Measurements from ENCODE around the gene ANKAR.

Gene ANKAR

GRCh38 chr2:189674374-189675112, at the start of gene ANKAR:
ANKAR (plus strand) TSS chr2:189674670; CDS start chr2:189676491, 1,821 bp downstream.
- peak within 1 kb of the TSS; percentile 93 for H3K27ac ChIP-seq
- TF ChIP-seq CTCF (conservative IDR thresholded peaks at IDR 0.05) (peak; percentile 96), ZFX (IDR thresholded peaks at IDR 0.05) (peak; percentile 89)

GRCh38 chr2:189625636-189626035, 48.8 kb upstream of the ANKAR start:
- TF ChIP-seq ZFX (IDR thresholded peaks at IDR 0.05), result no peak
- TF ChIP-seq CTCF (conservative IDR thresholded peaks at IDR 0.05), result no peak
- no peak overlapping the region for H3K27ac ChIP-seq

- H3K27ac ChIP-seq, result no peak overlapping the region
- TF ChIP-seq ZFX (IDR thresholded peaks at IDR 0.05) (no peak), CTCF (conservative IDR thresholded peaks at IDR 0.05) (no peak)
These were observed 46.7 kb upstream of the ANKAR start for GRCh38 chr2:189627789-189628188.

GRCh38 chr2:189628817-189629530, 45.5 kb upstream of the ANKAR start:
- no peak overlapping the region for H3K27ac ChIP-seq
- TF ChIP-seq ZFX (IDR thresholded peaks at IDR 0.05) (no peak), CTCF (conservative IDR thresholded peaks at IDR 0.05) (no peak; the same call in 1 of the 2 replicates)

- H3K27ac ChIP-seq, result peak overlapping the region; percentile 50
- TF ChIP-seq CTCF (conservative IDR thresholded peaks at IDR 0.05) (no peak; the same call in 1 of the 2 replicates), ZFX (IDR thresholded peaks at IDR 0.05) (no peak)
These were observed 44.7 kb upstream of the ANKAR start for GRCh38 chr2:189629531-189630453.

GRCh38 chr2:189631849-189632248, 42.6 kb upstream of the ANKAR start:
- no peak for TF ChIP-seq ZFX (IDR thresholded peaks at IDR 0.05)
- no peak for TF ChIP-seq CTCF (conservative IDR thresholded peaks at IDR 0.05)
- H3K27ac ChIP-seq, result no peak overlapping the region
